HG03558 (cell line): ENCODE measurements around the gene FBXL7.

ENCODE experiments used
- ATAC-seq: cut with Tn5 transposase; IDR thresholded peaks from one replicate; pipeline ENCODE4 v1.9.1; 2021; ENCODE audit warnings: moderate number of reproducible peaks; ENCODE audit not compliant: unreplicated experiment; ENCODE audit errors: extremely low read depth

Gene FBXL7

DNA sequence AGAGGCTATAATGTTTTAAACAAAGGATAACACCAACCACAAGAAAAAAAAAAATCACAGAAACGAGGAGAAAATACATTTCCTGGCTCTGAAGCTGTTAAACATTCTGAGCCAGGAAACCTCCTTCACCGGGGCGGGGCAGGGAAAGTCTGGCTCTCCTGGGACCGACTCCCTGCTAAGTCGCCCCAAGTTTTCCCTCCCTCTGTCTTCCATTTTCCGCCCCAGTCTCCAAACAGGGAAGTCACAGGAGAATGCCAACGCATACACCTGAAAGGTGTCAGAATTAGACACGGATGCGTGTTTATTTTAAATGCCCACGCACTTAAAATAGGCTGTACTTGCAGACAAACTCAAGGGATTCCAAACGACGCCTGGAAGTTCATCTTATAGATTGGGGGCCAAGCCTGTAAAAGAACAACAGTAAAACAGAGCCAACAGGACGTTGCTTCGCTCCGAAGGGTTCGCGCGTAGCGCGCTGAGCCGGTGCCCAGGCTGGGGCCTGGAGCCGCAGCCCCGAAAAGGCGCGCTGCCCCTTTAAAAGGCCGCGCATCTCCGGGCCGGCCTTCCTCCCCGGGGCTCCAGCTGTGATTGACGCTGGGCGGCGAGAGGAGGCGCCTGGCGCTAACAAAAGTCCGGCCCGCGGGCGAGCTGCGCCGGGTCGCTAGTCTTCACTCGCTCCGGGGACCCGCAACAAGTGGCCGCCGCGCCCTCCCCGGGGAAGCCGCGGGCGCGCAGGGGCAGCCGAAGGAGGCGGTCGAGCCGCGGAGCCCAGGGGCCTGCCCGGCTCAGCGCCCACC, at the start of gene FBXL7:
Gene FBXL7 (plus strand): TSS at position 653 of the 797 bp plus-strand sequence.
- no peak for ATAC-seq

DNA sequence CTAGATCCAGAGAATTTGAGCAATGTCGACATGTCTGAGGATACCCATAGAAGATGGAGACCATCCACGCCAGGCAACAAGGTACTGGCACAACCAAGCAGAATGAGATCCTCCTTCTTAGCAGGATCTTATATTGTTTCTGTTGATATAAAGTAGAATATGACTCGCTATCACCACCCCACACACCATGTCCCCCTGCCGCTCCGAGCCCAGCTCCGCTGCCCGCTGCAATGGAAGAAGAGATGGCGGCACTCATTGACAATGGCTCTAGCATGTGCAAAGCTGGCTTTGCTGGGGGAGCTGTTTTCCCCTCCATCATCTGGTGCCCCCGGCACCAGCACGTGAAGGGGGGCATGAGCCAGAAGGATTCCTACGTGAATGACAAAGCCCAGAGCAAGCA, 49.5 kb upstream of the FBXL7 start:
- ATAC-seq: no peak

DNA sequence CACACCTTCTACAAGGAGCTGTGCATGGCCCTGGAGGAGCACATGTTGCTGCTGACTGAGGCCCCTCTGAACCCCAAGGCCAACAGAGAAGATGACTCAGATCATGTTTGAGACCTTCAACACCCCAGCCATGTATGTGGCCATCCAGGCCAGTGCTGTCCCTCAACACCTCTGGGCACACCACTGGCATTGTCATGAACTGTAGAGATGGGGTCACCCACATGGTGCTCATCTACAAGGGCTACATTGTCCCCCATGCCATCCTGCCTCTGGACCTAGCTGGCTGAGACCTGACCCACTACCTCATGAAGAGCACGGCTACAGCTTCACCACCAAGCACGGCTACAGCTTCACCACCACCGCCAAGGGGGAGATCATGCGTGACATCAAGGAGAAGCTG, 49.0 kb upstream of the FBXL7 start:
- ATAC-seq: no peak

DNA sequence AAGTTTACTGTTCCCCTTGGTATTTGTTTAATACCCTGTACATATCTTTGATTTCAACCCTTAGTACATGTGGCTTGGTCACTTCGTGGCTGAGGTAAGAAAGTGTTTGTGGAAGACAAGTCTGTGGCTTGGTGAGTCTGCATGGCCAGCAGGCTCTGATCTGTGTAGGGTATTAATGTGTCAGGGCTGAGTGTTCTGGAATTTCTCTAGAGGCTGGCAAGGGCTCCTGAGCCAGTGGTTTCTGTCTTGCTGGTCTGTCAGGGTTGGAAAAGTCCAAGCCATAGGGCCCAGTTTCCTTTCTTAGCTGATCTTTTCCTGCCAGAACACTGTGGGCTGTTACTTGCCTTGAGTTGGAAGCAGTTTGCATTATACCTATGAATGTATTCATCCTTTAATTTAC, 48.0 kb upstream of the FBXL7 start:
- no peak for ATAC-seq

DNA sequence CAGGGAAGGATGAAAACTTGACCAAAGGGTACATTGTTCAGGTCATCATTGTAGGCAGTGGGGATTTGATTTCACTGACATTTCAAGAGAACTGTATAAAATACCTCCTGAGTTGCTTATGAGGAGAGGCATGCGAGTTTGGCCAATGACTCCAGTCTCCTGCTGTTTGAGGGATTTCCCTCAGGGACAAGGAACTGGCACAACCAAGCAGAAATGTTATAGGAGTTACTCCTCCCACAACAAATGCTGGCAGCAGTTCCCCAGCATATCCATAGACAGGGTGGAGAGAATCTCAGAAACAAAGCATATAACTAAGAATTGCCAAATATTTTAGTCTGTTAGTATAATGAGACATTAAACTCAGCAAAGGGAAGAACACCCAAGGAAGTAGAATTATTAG, 47.2 kb upstream of the FBXL7 start:
- ATAC-seq: no peak

DNA sequence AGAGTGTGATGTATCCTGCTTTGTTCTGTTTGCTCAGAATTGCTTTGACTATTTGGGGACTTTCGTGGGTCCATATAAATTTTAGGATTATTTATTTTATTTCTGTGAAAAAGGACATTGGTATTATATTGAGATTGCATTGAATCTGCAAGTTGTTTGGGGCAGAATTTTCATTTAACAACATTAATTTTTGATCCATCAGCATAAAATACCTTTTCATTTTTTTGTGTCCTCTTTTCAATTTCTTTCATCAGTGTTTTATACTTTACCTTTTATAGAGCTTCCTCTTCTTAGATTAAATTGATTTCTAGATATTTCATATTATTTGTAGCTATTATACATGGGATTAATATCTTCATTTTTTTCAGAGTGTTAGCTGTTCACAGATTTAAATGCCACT, 40.8 kb upstream of the FBXL7 start:
- ATAC-seq: no peak

DNA sequence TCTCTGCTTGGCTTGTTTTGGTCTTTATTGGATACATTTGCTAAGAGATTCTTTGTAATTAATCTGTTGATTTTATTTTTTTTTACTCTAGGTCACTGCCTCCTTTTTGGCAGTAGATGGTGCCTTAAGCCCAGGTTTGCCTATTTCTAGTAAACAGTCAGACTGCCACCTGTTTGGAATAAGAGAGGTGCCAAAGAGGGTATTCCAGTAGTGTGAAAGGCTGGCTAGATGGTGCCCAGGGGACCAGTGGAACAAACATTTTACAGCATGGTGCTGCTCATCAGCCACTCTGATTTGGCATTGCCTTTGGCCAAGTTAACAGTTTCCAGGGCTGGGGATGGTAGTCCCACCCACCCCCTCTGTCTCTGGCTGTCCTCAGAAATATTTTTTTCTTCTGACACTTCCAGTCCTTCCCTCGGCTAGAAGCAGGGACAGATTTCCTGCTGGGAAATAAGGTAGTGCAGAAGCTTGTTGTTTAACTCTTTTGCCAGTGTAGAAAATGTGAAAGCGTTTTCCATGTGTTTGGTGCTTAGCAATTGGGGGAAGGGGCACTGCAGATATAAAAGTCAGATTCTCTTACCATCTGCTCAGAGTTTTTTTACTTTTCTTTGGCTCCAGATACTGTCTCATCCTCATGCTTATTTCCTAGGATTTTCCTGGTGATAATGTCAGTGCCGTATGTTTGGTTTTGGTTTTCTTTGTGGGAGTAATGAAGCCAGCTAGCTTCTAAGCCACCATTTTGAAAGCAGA, 36.6 kb upstream of the FBXL7 start:
- no peak for ATAC-seq

DNA sequence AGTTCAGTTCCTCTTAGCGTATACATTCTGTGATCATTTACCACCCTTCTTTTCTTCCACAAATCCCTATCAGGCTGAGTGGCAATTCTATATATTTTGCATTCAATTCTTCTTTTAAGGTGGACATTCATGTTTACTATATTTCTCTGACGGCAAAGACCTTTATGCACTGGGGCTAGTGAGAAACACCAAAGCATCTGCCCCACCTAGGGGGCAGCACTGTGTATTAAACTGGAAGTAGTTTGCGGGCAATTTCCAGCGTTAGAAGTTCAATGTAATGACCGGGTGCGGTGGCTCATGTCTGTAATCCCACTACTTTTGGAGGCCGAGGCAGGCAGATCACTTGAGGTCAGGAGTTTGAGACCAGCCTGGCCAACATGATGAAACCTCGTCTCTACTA, 27.9 kb upstream of the FBXL7 start:
- no peak for ATAC-seq

DNA sequence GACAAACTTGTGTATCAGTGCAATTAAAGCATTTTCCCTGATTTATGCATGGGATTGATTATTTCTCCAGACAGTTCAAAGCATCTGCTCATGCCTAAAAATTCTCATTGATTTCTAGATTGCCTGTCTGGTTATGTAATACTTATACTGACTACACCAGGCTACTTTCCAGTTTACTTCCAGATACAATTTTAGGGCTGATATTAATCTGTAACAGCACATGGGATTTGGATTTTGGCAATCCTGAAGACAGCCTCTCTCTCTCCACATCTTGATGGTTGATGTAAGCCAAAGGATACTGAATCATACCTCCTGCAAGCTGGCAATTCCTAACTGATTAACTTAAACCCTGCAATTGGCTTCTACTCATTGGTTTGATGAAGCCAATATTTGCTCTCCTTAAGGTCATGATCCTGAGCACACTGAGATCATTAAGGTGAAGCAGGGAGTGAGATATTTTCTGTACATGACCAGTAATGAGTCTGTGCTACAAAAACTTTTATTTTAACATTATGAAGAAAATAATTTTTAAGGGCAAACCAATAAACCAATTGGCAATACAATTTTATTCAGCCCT, 25.7 kb upstream of the FBXL7 start:
- ATAC-seq: no peak

DNA sequence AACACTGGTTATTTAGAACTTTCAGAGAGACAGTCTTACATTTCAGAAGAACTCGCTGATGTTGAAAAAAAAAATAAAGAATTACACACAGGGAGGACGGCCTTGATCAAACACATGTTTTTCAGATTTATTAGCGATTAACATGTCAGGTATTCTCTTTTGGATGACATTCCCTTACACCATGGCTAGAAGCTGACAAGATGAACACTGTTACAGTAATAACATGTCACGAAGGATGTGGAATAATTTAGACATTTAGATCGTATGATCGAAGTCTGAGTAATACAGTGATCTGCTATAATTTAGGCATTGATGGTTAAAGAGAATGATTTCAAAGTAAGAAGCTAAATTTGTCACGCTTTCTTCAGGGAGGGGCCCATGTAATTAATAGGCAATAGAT, 24.6 kb upstream of the FBXL7 start:
- ATAC-seq: no peak

DNA sequence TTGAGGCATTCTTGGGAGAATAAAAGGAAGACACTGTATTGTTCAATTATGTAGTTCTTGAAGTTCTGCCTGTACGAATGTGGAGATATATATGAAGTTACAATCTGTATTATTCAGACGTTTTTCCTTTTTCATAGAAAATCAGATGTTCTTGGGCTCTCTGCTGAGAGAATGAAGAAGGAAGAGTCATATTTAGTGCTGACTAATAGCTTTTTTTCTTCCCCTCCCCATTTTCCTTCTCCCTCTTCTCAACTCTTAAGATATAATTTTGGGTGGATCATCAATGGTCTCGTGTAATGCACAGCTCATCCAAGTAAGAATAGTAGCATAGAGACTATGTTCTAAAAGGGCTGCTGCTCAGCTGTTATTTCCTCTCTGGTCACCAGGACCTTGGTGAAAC, 23.0 kb upstream of the FBXL7 start:
- no peak for ATAC-seq

DNA sequence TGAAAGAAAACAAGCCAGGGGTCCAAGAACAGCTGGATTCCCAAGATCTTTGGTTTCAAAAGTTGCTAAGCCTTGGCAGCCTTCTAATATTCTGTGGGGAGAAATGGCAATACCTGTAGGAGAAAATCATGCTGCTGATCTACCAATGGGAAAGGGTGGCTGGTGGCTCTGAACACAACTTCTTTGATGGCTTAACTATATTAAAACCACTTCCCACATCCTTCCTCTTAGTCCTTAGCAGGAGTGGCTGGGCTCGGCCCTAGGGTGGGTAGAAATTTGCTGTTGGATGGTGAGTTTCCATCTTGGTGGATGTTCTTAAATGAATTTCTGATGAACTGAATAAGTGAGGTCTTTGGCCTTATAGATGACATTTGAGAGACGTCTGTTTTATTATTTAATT, 19.5 kb upstream of the FBXL7 start:
- no peak for ATAC-seq

DNA sequence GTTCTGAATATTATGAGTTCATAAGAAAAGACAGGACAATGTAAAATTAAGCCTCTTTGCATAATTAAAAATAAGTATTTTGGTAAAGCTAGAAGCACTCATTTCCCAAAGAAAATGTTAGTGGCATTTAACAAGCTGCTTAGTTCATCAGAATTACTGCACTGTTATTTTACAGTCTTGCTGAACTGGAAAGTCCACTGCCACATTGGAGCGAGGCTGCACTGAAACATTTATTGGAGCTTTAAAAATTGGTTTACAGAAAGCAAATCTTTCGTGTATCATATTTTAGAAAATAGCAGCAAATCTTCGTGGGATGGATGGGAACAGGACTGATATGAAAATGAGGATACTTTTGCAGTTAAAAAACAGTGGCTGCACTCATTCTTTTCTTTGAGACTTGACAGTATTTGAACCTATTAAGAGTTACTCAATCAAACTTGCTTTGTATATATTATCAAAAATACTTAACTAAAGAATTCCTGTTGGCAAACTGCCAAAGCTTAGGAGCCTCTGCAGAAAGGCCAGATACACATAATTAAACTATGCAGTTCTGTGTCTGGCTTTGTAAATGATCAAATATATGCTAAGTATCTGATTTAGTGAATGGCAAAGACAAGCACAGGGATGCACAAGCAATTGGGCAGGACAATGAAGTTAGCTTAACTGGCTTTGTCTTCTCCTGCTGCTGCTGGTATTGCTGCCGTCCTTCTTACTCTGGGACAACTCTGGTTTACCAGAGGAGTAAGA, 16.5 kb upstream of the FBXL7 start:
- no peak for ATAC-seq

DNA sequence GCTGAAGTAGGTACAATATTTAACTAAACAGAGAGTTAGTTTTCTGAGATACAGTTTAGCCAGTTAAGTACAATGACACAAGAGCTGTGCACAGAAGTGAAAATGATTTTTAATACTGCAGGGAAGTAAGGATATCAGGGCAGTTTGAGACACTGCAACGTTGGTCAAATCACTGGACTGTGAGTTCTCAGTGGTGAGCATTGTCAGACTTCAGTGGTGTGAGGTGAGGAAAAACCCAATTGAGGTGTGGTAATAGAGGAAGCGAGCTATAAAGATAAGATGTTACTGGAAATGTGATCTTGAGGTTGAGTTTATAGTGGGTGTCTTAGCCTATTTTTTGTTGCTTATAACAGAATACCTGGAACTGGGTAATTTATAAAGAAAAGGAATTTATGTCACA, 12.8 kb upstream of the FBXL7 start:
- no peak for ATAC-seq

DNA sequence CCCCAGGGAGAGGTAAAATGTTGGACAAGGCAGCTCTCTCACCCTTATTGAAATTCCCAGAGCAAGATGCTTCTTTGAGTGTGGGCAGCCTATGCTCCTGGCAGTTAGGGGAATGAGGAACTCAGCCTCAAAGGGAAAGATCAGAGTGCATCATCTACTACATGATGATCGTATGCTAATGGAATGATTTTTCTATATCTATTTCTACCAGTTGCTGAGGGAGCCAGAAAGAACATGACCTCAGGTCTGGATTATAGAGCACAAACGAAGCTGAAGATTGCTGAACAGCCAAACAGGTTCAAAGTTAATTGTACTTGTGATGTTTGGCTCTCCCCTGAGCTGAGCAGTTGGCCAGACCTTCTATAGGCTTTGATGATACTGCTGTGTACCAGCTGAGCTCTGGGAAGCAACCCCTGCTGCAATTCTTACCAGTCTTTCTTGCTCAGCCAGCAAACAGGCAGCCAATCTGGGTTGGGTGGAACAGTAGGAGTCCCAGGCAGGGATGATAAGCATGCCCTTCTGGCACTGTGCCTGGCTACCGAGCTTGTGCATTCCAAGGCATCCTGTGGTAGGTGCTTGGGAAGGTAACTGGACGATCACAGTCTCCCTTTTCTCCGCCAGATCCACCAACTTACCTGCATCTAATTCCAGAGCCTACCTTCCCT, 10.3 kb upstream of the FBXL7 start:
- ATAC-seq: no peak

DNA sequence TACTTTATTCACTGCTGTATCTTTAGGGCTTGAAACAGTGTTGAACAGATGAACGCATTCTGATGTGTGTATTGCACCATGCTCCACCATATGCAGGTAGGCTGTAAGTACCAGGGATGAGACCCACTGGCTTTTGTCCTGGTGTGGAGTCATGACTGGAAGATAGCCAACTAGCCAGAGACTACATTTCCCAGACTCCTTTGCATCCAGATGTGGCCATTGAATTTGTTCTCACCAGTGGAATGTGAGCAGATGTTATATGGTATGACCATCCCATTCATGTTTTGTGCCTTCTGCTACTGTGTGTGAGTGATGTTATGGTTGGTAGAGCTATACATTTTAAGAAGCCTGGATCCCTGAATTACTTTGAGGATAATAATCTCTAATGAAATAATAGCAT, 7.4 kb upstream of the FBXL7 start:
- ATAC-seq: no peak

DNA sequence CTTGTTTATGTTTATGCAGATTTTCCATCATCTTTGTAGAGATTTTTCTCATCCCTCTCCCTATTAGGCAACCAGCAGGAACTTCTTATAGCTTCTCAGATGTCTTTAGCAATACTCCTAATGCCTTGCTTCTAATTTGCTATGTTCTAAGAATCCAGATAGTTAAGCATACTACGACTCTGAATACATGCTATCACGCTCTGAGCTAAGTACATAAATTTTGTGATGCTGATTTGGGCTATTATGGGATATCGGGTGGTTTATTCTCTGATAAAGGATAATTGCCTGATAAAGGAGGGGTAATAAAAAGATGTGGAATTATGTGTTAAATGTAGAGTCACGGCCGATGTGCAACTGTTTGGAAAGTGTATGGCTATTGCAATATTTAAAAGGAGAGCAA, 6.5 kb upstream of the FBXL7 start:
- ATAC-seq: no peak

DNA sequence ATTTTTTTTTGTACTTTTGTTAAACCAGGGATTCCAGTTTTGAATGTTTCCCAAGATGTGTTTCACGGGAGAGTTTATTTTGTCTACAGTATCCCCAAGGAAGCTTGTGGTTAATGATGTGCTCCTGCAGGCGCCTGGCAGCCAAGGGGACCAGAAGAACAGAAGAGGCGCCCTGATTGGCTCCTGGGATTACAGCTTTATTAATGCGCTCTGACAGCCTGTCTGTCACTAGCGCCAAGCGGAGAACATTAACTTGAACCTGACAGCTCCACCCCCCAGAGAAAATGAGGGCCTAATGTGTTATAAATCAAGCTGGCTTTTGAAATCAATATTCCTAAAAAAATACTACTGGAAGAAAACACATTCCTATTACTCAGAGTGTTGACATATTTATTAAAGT, 5.0 kb upstream of the FBXL7 start:
- no peak for ATAC-seq

DNA sequence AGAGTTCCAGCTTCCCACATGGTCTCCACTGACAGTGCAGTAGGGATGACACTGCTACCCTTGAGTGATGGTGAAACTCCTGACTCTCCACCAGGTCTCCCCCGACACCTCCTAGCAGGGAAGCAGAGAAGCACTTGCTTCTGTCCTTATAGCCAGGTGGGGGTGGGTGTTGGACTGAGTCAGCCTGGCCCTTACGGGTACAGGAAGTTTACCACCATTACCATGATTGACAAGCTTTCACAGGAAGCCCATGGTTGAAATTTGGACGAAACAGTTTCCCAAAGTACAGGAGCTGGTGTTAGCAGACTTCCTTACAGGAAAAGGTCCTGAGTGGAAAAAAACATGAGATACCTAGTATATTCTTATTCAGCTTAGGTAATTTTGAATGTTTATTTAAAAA, 3.1 kb upstream of the FBXL7 start:
- ATAC-seq: no peak

DNA sequence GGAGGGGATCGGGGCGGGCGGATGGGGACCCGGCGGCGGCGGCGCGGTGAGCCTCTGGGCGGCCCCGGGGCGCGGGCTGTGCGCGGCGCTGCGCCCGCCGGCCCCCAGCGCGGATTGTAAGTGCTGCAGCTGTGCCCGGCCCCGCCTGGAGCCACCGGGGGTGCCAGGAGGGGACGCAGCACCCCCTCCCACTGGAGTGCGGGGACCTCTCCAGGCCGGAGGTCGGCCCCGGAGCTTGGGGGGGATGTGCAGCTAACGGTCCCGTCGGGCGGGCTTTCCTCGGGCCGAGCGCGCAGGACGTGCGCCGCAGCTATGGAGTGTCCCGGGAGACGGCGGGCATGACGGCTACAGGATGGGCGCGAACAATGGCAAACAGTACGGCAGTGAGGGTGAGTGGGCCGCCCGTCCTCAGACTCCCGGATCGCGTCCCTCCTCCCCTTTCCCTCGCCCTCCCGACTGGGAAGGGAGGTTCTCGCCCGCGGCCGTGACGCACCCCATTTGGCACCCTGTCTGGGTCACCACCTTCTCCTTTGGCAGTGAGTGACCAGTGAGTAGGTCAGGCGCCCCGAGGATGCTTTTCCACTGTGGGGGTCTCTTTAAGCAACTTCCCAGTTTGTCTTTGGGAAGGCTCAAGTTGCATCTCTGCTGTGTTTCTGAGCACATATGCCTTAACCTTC, 483 bp downstream of the FBXL7 start:
- no peak for ATAC-seq
